ENCODE results near the gene RTN4IP1. TPM values are rescaled to one million over a fixed set of nuclear protein-coding genes. Genes with fewer than 3 reads are reported as not detected.

RTN4IP1 gene
- total RNA-seq, 4 donors from 2014 or later: 2.0 to 5.9 (median 5.8) TPM; not detected in 1

GRCh38 chr6:106586815-106587415 is 42.4 kb downstream of the RTN4IP1 start:
- H3K36me3 ChIP-seq: no peaks in the 10 kb centered on the region
- no peak overlapping the region for H3K4me3 ChIP-seq
- H3K27me3 ChIP-seq: no peaks in the 10 kb centered on the region
- intact Hi-C loops (cut with DNase I; ENCODE audit: low total_unique reads): no loop called here
- no peak for DNase-seq
- H3K9me3 ChIP-seq: no peaks in the 10 kb centered on the region
- TF ChIP-seq CTCF (IDR thresholded peaks at IDR 0.05) (no peak), POLR2A (IDR thresholded peaks at IDR 0.05) (no peak)
- H3K27ac ChIP-seq: no peak overlapping the region
- H3K4me1 ChIP-seq: no peaks in the 10 kb centered on the region

- no peaks in the 10 kb centered on the region for H3K36me3 ChIP-seq
These were observed 47.8 kb downstream of the RTN4IP1 start for GRCh38 chr6:106581468-106581867.

GRCh38 chr6:106579281-106579680 is 50.0 kb downstream of the RTN4IP1 start:
- no peaks in the 10 kb centered on the region for H3K36me3 ChIP-seq
- no peak for DNase-seq
- TF ChIP-seq CTCF (IDR thresholded peaks at IDR 0.05): no peak
- no peak for TF ChIP-seq POLR2A (IDR thresholded peaks at IDR 0.05)
- intact Hi-C loops (cut with DNase I; ENCODE audit: low total_unique reads): no loop called here
- H3K27ac ChIP-seq: no peak overlapping the region
- no peak overlapping the region for H3K4me3 ChIP-seq
- no peaks in the 10 kb centered on the region for H3K9me3 ChIP-seq
- H3K4me1 ChIP-seq: no peaks in the 10 kb centered on the region
- no peaks in the 10 kb centered on the region for H3K27me3 ChIP-seq

More at GRCh38 chr6:106581468-106581867, 47.8 kb downstream of the RTN4IP1 start:
- Histone ChIP-seq H3K9me3 (no peaks in the 10 kb centered on the region), H3K4me1 (no peaks in the 10 kb centered on the region), H3K27me3 (no peaks in the 10 kb centered on the region), H3K27ac (no peak overlapping the region), H3K4me3 (no peak overlapping the region)
- no peak for TF ChIP-seq CTCF (IDR thresholded peaks at IDR 0.05)
- TF ChIP-seq POLR2A (IDR thresholded peaks at IDR 0.05): no peak
- no peak for DNase-seq
- intact Hi-C loops (cut with DNase I; ENCODE audit: low total_unique reads): no loop called here

GRCh38 chr6:106574741-106575458 is 54.4 kb downstream of the RTN4IP1 start:
- TF ChIP-seq POLR2A (IDR thresholded peaks at IDR 0.05) (no peak), CTCF (IDR thresholded peaks at IDR 0.05) (no peak)
- no peaks in the 10 kb centered on the region for H3K36me3 ChIP-seq
- intact Hi-C loops (cut with DNase I; ENCODE audit: low total_unique reads): no loop called here
- H3K27ac ChIP-seq: no peak overlapping the region
- no peaks in the 10 kb centered on the region for H3K27me3 ChIP-seq
- no peaks in the 10 kb centered on the region for H3K4me1 ChIP-seq
- no peak overlapping the region for H3K4me3 ChIP-seq
- no peaks in the 10 kb centered on the region for H3K9me3 ChIP-seq
- DNase-seq: no peak

- Histone ChIP-seq H3K4me3 (no peak overlapping the region), H3K9me3 (no peaks in the 10 kb centered on the region), H3K27me3 (no peaks in the 10 kb centered on the region), H3K4me1 (no peaks in the 10 kb centered on the region), H3K36me3 (no peaks in the 10 kb centered on the region), H3K27ac (no peak overlapping the region)
- no peak for DNase-seq
- intact Hi-C loops (cut with DNase I; ENCODE audit: low total_unique reads): no loop called here
- TF ChIP-seq CTCF (IDR thresholded peaks at IDR 0.05) (no peak), POLR2A (IDR thresholded peaks at IDR 0.05) (no peak)
These were observed 56.3 kb downstream of the RTN4IP1 start for GRCh38 chr6:106572875-106573585.
